Measurements from ENCODE around the gene SPRED2.

GRCh38 chr2:65277118-65277517 lies 155.3 kb downstream of the SPRED2 start:
- no peak for TF ChIP-seq POLR2A (IDR thresholded peaks at IDR 0.05)
- no peak for TF ChIP-seq CTCF (IDR thresholded peaks at IDR 0.05)

Measured in esophagus squamous epithelium (tissue), 4 donors.